ENCODE data around the gene CLN5.
A peak's percentile ranks its signal among the peaks of the same experiment; 100 is the strongest.

Gene CLN5

GRCh38 chr13:77022341-77022740 is 30.5 kb downstream of the CLN5 start:
- DNase-seq, result no peak

DNA sequence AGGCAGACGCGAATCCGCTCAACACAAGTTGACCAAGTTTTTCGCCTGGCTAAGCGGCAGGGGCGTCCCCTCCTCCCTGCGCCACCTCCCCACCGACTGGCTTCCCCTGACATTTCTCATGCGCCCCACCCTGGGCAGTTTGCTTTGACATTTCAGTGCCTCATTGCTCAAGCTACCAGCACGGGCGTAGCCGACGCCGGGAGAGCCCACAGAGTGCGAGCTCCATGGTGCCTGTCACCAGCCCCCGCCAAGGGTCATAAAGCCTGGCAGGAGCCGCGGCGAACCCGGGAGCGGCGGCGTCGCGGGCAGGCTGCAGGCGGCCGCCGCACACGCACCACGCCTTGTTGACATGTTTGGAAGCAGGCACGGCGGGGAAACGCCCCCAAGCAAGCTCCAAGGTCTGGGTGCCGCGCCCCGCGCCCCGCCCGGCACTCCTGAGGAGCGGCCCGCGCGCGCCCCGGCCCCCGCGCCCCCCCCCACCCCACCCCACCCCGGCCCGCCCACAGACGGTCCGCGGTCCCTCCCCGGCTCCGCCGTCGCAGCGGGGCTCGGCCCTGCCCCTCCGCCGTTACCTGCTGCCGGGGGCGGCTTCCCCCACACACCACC is 34.5 kb downstream of the CLN5 start:
- DNase-seq, result peak; percentile 77

GRCh38 chr13:77026861-77027621 is 35.2 kb downstream of the CLN5 start, which contains the start of gene FBXL3:
FBXL3 (minus strand) TSS chr13:77027159; CDS start chr13:77021860, 5,299 bp downstream.
- peak; percentile 93 for DNase-seq

- DNase-seq, result no peak
Measured at GRCh38 chr13:77028202-77028601, 36.3 kb downstream of the CLN5 start.

GRCh38 chr13:77029436-77029835 is 37.6 kb downstream of the CLN5 start:
- DNase-seq, result no peak

GRCh38 chr13:77031656-77032243 is 39.9 kb downstream of the CLN5 start:
- no peak for DNase-seq

DNA sequence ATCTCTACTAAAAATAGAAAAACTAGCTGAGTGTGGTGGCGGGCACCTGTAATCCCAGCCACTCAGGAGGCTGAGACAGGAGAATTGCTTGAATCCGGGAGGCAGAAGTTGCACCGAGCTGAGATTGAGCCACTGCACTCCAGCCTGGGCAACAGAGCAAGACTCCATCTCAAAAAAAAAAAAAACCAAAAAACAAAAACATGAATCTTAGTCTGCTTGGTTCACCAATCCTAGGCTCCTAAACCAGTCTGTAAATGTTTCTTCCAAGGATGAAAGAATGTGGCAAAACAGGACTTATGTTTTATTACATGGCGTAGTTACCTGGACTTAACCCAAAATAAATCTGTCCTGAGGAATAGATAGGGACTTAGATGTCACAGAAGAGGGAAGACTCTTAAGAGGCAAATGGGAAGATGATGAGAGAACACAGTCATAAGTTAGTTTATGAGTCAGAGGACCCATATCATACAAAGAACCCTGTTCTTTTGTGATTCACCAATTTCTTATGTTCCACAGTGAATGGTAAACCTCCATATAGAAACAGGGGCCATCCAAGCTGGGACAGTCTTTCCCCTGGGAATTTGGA is 41.9 kb downstream of the CLN5 start:
- no peak for DNase-seq

DNA sequence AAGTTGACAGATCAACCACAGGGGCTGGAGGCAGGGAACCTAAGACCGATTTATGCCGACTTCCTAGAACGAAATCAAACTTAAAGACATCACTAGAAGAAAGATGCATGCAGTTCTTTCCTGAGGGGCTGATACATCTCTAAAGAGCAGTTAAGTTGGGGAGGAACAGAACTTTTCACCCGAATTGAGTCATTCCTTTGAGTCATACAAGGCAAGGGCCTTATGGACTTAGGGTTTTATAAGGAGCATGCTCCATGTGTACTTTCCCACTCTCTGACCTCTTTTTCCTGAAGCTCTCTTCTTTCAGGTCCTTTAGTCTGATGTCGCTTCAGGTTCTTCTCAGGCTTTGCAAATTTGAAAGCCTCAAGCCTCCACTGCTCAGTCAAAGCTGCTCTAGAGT is 43.0 kb downstream of the CLN5 start:
- no peak for DNase-seq

GRCh38 chr13:77036279-77036678 is 44.4 kb downstream of the CLN5 start:
- no peak for DNase-seq

DNA sequence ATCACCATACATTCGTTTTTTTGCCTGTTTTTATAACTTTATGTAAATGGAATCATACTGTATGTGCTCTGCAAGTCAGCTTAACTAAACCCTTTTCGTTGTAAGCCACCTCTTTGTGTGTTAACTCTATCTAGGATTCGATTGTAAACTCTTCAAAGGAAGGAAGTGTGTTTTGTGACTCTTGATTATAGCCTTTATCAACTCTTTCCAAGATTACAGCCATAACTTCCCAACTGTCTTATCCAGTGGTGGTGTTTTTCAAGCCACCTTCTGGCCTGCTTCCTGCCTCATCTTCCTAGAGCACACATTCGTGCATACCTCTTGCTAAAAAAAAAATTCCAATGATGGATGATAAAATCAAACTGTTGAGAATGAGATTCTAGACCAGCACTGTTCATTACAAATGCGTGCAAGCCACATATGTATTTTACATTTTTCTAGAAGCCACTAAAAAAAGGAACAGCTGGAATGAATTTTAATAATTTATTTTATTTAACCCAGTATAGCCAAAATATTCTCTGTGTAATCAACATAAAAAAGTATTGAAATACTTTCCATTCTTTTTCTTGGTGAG is 47.1 kb downstream of the CLN5 start:
- no peak for DNase-seq

GRCh38 chr13:77040076-77040475 is 48.2 kb downstream of the CLN5 start:
- DNase-seq, result no peak

GRCh38 chr13:77040835-77041234 is 49.0 kb downstream of the CLN5 start:
- DNase-seq, result no peak

- no peak for DNase-seq
Measured at GRCh38 chr13:77042566-77043177, 50.8 kb downstream of the CLN5 start.

DNA sequence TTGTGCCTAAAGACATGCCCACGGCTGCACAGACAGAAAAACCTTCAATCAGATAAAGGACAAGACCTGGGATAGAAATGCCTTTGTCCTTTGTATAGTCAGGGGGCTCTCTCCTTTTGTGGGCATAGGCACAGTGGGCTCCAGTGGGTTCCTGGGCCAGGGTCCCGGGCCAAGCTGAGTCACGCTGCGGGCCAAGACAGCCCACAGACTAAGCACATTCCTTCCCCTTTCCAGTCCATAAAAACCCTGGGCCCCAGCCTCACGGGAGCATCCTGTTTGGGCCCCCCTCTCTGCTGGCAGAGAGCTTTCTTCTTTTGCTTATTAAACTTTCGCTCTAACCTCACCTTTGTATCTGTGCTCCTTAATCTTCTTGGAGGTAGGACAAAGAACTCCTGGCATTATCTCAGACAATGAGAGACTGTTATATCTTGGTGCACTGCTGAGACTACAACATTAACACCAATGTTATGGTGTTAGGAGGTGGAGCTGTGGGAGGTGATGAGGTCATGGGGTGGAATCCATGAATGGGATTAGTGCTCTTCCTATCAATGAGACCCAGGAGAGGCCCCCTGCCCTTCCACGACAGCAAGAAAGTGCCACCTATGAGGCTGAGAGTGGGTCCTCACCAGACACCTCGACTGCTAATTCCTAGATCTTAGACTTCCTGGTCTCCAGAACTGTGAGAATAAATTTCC is 55.9 kb downstream of the CLN5 start:
- no peak for DNase-seq

GRCh38 chr13:77048681-77049080 is 56.8 kb downstream of the CLN5 start:
- no peak for DNase-seq

GRCh38 chr13:77053192-77053591 is 61.3 kb downstream of the CLN5 start:
- no peak for DNase-seq

Data from NCI-H526 treated with DMSO at 0.1 percent for 48 hours (cell line).